ENCODE measurements around the gene SPEF2. TPM values are rescaled to one million over a fixed set of nuclear protein-coding genes. Genes with fewer than 3 reads are reported as not detected.

The SPEF2 gene
- total and polyA plus RNA-seq, 8 donors = 1.5 to 25.4 (median 3.8) TPM

GRCh38 chr5:35821513-35821912 is 203.8 kb downstream of the SPEF2 start:
- H3K9me3 ChIP-seq = no peaks in the 10 kb centered on the region
- H3K36me3 ChIP-seq = no peaks in the 10 kb centered on the region
- DNase-seq = no peak
- intact Hi-C loops (cut with DNase I; ENCODE audit: low total_unique reads) = no loop called here
- no peaks in the 10 kb centered on the region for H3K4me1 ChIP-seq
- no peak overlapping the region for H3K4me3 ChIP-seq
- TF ChIP-seq, protein P1, sequence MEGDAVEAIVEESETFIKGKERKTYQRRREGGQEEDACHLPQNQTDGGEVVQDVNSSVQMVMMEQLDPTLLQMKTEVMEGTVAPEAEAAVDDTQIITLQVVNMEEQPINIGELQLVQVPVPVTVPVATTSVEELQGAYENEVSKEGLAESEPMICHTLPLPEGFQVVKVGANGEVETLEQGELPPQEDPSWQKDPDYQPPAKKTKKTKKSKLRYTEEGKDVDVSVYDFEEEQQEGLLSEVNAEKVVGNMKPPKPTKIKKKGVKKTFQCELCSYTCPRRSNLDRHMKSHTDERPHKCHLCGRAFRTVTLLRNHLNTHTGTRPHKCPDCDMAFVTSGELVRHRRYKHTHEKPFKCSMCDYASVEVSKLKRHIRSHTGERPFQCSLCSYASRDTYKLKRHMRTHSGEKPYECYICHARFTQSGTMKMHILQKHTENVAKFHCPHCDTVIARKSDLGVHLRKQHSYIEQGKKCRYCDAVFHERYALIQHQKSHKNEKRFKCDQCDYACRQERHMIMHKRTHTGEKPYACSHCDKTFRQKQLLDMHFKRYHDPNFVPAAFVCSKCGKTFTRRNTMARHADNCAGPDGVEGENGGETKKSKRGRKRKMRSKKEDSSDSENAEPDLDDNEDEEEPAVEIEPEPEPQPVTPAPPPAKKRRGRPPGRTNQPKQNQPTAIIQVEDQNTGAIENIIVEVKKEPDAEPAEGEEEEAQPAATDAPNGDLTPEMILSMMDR (IDR thresholded peaks at IDR 0.05) = no peak
- TF ChIP-seq POLR2AphosphoS5 (IDR thresholded peaks at IDR 0.05) (no peak), POLR2A (IDR thresholded peaks at IDR 0.05) (no peak), EP300 (IDR thresholded peaks at IDR 0.05) (no peak)
- H3K27me3 ChIP-seq = peaks cover 0 to 6% (median 0%) of the 10 kb centered on the region in 3 donors
- 71 to 80% (median 75%) methylated on average over 2 of the region's 2 CpGs for WGBS, 5 donors
- no peak overlapping the region for H3K27ac ChIP-seq

DNA sequence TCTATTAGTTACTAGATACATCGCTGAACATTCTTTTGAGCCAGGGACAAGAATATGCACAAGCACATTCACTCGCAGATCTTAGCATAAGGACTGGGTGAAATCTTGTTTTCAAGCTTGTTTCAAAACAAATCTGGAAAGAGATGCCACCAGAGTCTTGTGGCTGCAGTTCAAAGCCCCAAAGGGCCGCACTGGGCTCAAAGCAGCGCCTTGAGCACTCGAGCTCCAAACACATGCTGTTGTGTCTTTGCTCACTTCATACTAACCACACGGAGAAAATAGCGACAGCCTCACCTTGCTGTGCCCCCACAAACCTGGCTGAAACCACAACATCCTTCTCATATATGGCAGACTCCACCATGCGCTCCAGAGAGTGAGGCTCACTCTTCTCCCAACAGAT is 204.8 kb downstream of the SPEF2 start:
- peak in 1 of 2 donors; percentile 50 for DNase-seq

GRCh38 chr5:35823347-35824098 is 205.9 kb downstream of the SPEF2 start:
- intact Hi-C loops (cut with DNase I; ENCODE audit: low total_unique reads) = no loop called here
- no peak overlapping the region for H3K27ac ChIP-seq
- WGBS, 5 donors = 59 to 75% (median 70%) methylated on average over 7 of the region's 7 CpGs

More for the DNA sequence above, 204.8 kb downstream of the SPEF2 start:
- Histone ChIP-seq H3K9me3 (no peaks in the 10 kb centered on the region), H3K27me3 (peaks cover 0 to 6% (median 0%) of the 10 kb centered on the region in 3 donors), H3K4me3 (no peak overlapping the region), H3K4me1 (no peaks in the 10 kb centered on the region), H3K36me3 (no peaks in the 10 kb centered on the region), H3K27ac (no peak overlapping the region)
- TF ChIP-seq EP300 (IDR thresholded peaks at IDR 0.05) = no peak
- WGBS, 5 donors = 82 to 87% (median 84%) methylated on average over 8 of the region's 8 CpGs
- intact Hi-C loops (cut with DNase I; ENCODE audit: low total_unique reads) = no loop called here

DNA sequence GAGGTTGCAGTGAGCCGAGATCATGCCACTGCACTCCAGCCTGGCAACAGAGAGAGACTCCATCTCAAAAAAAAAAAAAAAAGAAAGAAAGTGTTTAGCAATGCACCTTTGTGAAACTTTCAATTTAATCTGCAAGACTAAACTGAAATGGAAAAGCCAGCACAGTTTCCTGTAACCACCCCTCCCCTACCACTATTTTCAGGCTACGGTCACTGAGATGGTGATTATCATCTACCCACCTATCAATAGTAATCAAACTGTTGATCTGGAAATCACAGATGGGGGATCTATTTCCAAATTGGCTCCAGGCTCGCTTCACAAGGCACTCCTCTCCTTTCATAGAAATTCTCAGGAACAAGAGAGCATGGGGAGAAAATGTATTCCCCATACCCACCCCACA is 208.4 kb downstream of the SPEF2 start:
- no peaks in the 10 kb centered on the region for H3K9me3 ChIP-seq
- WGBS, 5 donors = 72 to 91% (median 84%) methylated on average over 2 to 3 of the region's 3 CpGs
- intact Hi-C loops (cut with DNase I; ENCODE audit: low total_unique reads) = no loop called here
- no peaks in the 10 kb centered on the region for H3K4me1 ChIP-seq
- no peak overlapping the region for H3K27ac ChIP-seq
- no peak for DNase-seq
- peaks cover 0 to 6% (median 0%) of the 10 kb centered on the region in 3 donors for H3K27me3 ChIP-seq
- H3K4me3 ChIP-seq = no peak overlapping the region
- H3K36me3 ChIP-seq = no peaks in the 10 kb centered on the region
- TF ChIP-seq, protein P1 (IDR thresholded peaks at IDR 0.05) = no peak
- TF ChIP-seq POLR2AphosphoS5 (IDR thresholded peaks at IDR 0.05) = no peak
- no peak for TF ChIP-seq EP300 (IDR thresholded peaks at IDR 0.05)
- TF ChIP-seq POLR2A (IDR thresholded peaks at IDR 0.05) = no peak

More at GRCh38 chr5:35823347-35824098, 205.9 kb downstream of the SPEF2 start:
- TF ChIP-seq EP300 (IDR thresholded peaks at IDR 0.05) (no peak), POLR2A (IDR thresholded peaks at IDR 0.05) (no peak), POLR2AphosphoS5 (IDR thresholded peaks at IDR 0.05) (no peak)
- TF ChIP-seq, protein P1 (IDR thresholded peaks at IDR 0.05) = no peak
- DNase-seq = no peak
- no peaks in the 10 kb centered on the region for H3K4me1 ChIP-seq
- H3K36me3 ChIP-seq = no peaks in the 10 kb centered on the region
- H3K4me3 ChIP-seq = no peak overlapping the region
- H3K27me3 ChIP-seq = peaks cover 0 to 6% (median 0%) of the 10 kb centered on the region in 3 donors
- no peaks in the 10 kb centered on the region for H3K9me3 ChIP-seq

DNA sequence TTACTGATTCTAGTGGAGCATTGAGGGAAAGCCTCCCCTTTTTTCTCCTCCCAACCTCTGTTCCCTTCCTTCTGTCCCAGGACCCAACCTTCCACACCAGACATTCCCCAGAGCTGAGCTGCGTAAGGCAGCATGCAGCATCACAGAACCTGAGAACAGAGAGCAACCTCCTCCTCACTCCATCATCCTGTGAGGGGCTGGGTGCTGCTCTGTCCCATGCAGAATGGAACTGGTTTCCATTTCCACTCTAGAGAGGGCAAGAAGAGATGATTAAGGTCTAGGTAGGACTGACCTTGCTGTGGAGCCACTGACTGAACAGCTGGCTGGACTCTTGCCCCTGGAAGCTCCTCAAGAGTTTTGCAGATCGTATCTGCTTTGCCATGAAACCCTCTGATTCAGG is 208.9 kb downstream of the SPEF2 start:
- H3K36me3 ChIP-seq = no peaks in the 10 kb centered on the region
- peaks cover 0 to 6% (median 0%) of the 10 kb centered on the region in 3 donors for H3K27me3 ChIP-seq
- no peak overlapping the region for H3K4me3 ChIP-seq
- no peak overlapping the region for H3K27ac ChIP-seq
- TF ChIP-seq POLR2AphosphoS5 (IDR thresholded peaks at IDR 0.05) = no peak
- TF ChIP-seq EP300 (IDR thresholded peaks at IDR 0.05) = no peak
- TF ChIP-seq, protein P1 (IDR thresholded peaks at IDR 0.05) = no peak
- TF ChIP-seq POLR2A (IDR thresholded peaks at IDR 0.05) = no peak
- WGBS, 5 donors = 66 to 81% (median 68%) methylated on average over 2 of the region's 2 CpGs
- intact Hi-C loops (cut with DNase I; ENCODE audit: low total_unique reads) = no loop called here
- H3K9me3 ChIP-seq = no peaks in the 10 kb centered on the region
- DNase-seq = no peak
- no peaks in the 10 kb centered on the region for H3K4me1 ChIP-seq
